Testis (tissue), 2 donors: ENCODE data around the gene SPPL3.

ENCODE experiments used
- CTCF ChIP-seq, 3 experiments: fragments of 450-650 bp in 2 of 3; fragments of 200-600 bp in 1 of 3; sonication (generic) in 1 of 3; IDR thresholded peaks; one replicate each; pipeline ENCODE4 v1.5.1; 2016 to 2019; ENCODE audit warnings: antibody characterized with exemption in 3 of 3, mild to moderate bottlenecking in 2 of 3, moderate library complexity in 1 of 3
- POLR2A ChIP-seq: fragments of 450-650 bp; IDR thresholded peaks from one replicate; pipeline ENCODE4 v1.6.1; 2017; ENCODE audit warnings: antibody characterized with exemption, mild to moderate bottlenecking, moderate library complexity

- TF ChIP-seq CTCF (IDR thresholded peaks at IDR 0.05) (no peak), POLR2A (no peak)
These were observed 35.4 kb upstream of the SPPL3 start for GRCh38 chr12:120939523-120939922.
